CD4-positive, alpha-beta T cell treated with Interleukin-15 for 4 hours (primary cell): ENCODE results near the gene ZFAND3.

Experiments used
- DNase-seq: peaks from one replicate; pipeline ENCODE4 v3.0.0-alpha.2; 2020; ENCODE audit warnings: low spot score

ZFAND3 gene

GRCh38 chr6:37827603-37828265, 8.2 kb downstream of the ZFAND3 start:
- DNase-seq = no peak

GRCh38 chr6:37830225-37830624, 10.7 kb downstream of the ZFAND3 start:
- no peak for DNase-seq

DNA sequence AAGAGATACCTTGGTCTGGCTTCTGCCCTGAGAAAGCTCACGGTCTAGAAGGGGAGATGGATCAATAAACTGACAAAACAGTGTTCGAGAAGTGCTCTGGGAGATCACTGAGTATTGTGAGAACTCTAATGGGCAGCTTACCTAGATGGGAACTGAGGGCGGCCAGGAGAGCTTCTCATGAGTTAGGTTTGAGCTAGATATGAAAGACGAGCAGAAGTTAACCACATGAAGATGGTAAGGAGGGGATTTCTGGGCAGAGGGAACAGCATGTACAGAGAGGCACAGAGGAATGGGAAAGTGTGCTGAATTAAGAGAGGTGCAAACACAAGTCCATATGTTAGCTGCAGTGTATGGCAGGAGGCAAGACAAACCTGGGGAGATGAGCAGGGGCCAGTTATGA, 11.9 kb downstream of the ZFAND3 start:
- no peak for DNase-seq

DNA sequence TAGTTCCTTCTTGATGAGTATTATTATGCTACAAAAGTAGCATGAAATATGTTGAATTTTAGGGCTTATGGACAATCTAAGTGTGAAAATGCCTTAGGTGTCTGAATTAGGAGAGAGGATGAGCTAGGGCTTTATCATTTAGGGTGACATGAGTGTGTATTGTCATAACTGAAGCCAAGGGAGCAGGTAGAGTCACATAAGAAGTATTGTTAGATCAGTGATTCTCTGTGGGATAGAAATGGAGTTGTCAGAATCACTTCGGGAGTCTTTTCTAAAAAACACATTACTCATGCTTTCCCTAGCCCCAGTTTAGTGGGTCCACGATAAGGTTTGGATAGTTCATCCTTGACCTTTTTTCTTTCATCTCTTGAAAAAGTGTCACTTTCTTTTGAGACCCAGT, 16.4 kb downstream of the ZFAND3 start:
- DNase-seq = no peak

DNA sequence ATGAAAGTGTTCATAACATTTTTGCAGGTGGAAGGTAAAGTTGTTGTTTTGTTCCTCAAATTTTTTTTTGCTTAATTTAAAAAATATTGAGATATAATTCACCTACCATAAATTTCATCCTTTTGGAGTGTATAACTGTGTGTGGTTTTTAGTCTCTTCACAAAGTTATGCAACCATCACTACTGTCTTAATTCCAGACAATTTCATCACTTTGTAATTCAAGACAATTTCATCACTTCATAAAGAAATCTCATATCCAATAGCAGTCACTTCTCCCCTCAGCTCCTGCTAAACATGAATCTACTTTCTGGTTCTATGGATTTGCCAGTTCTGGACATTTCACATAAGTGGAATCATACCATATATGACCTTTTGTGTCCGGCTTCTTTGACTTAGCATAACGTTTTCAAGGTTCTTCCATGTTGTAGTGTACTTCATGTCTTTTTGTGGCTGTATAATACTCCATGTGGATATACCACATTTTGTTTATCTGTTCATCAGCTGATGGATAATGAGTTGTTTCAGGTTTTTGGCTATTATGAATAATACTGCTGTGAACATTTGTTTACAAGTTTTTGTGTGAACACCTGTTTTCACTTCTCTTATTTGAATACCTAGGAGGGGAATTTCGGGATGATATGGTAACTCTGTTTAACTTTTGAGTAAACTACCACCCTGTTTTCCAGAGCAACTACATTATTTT, 18.8 kb downstream of the ZFAND3 start:
- DNase-seq = no peak

- DNase-seq = no peak
These were observed 20.8 kb downstream of the ZFAND3 start for GRCh38 chr6:37840143-37840939.

DNA sequence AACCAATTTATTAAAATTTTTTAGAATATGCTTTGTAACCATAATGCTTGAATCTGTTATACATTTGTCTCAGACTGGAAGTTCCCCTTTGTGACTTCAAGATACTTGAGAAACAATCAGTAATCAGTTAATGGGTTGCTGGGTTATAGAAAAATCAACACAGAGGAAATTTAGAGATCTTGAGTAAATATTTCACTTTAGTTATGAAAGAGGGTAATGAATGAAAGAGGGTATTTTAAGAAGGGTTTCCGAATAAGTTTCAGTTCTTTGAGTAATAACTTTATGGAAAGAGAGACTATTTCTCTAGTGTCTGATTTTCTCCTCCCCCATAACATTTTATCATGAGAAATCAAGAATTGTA, 21.4 kb downstream of the ZFAND3 start:
- no peak for DNase-seq

DNA sequence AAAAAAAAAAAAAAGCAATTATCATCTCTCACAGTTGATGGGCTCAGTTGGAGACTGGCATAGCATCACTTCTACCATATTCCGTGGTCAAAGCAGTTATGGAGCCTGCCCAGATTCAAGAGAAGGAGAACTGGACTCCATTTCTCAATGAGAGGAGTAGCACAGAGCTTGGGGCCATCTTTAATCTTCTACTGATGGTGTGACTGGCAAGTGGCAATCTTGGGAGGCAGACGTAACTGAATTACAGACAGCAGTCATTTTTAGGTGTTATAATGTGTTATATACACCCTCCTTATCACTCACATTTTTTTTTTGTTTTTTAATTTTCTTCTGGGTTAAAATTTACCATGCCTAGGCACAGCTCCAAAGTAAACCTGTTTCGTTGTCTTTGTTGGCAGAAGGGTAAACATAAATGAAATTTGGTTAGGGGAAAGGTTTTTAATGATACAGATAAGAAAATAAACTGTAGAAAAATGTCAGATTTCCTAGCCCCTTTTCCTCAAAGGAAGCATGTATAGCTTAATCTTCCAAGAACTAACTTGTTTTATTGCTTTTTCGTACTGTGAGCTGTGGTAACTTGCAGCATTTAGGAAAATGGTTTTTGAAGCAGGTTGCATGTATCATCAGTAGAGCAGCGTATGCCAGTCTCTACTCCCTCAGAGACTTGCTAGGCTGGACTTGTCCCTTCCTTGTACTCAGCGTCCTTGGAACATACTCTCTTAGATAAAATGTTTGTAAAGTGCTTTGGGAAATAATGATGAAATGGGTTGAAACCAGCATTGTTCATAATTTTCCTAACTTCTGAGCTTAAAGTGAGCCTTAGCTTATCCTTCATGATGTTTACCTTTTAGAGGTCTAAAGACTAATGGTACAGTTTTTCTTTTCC, 25.7 kb downstream of the ZFAND3 start:
- no peak for DNase-seq

- DNase-seq = no peak
These were observed 26.4 kb downstream of the ZFAND3 start for GRCh38 chr6:37845930-37846329.

DNA sequence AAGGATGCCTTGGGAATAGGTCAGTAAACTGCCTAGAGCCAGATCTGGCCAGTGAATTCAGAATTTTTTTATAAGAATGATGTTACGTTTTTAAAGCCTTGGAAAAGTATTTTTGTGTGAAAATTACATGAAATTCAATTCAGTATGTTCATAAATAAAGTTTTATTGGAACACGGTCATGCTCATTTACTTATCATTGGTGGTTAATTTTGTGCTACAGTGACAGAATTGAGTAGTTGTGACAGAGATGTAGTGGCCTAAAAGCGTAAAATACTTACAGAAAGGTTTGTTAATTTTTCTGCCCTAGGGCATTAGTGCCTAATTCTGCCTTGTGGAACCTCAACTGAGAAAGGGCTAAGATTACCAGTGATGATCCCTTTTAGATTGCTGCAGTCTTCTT, 28.2 kb downstream of the ZFAND3 start:
- no peak for DNase-seq

GRCh38 chr6:37848371-37848770, 28.8 kb downstream of the ZFAND3 start:
- DNase-seq = no peak

GRCh38 chr6:37850260-37850659, 30.7 kb downstream of the ZFAND3 start:
- no peak for DNase-seq

GRCh38 chr6:37850728-37851285, 31.3 kb downstream of the ZFAND3 start:
- DNase-seq = no peak

DNA sequence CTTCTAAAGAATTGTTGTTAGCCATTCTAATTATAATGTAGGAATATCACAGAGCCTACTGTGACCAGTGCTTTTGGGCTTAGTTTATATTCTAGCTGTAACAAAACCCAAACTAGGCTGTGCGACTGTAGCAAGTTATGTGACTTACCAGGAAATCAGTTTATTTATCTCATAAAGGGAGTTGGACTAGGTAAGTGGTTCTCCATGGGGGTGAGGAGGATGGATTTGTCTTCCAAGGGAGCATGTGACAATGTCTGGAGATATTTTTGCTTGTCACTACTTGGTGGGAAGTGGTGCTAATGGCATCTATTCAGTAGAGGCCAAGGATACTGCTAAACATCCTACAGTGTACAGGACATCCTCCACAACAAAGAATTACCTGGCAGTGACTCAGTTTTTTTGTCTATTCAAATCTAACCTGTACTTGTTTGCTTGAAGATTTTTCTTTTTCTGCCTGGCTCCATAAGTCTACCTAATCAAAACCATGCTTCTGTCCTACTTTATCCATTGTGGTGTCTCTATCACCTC, 32.5 kb downstream of the ZFAND3 start:
- DNase-seq = no peak

GRCh38 chr6:37856285-37856684, 36.8 kb downstream of the ZFAND3 start:
- no peak for DNase-seq

DNA sequence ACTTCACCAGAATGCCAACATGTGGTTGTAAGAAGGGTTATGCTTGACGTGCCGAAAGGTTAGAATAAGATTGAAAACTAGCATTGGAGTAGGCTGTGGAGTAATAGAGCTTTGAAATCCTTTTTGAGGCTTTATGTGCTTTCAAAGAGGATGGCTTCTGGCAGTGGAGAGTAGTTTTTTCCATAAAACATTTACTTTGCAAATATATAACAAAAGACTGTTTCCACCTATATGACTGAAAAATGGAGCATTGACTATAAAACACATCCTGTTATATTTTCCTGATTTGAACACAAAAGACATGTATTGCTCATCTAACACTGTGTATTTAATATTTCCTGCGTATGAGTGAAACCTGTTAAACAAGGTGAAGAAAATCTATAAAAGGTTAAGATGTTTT, 38.8 kb downstream of the ZFAND3 start:
- no peak for DNase-seq

DNA sequence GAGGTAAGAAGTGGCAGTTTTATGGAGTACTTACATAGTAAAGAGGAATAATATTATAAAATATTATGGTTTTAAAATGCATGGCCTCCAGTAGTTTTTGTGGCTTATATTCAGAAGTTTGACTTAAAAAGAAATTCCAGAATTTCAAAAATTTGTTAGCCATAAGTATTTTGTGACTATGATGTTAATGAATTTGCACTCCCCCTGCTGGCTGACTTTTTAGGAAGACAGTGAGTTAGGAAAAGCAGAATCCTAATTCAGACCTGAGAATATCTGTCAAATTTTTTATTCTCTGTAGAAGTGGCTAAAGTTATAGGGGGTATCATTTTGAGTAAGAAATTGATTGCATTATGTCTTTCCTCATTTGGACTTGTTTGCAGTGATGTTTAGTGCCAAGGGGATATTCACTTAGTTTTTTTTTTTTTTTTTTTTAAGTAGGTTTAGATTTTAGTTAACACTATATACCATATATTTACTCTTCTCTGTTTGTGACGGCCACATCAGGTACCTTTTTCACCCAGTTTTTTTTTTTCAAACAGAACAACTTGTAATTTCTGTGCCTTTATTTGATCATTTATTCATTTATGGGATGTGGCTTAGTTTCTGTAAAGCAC, 40.8 kb downstream of the ZFAND3 start:
- DNase-seq = peak; percentile 33

DNA sequence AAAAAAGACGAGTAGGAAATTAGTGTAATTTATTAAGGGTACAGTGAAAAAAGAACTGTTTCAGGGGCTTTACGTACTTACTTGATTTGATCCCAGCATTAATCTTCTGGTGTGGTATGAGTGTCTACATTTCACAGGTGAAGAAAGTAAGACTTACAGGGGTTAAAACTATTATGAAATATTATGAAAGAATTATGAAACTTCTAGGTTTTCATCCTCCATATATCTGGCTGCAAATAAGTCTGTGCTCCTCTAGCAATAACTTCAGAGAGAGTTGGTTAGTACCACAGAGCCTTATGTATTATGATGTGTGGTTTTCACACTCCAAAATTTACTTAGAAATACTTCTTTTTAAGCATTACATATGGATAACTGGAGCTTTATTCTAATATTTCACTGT, 41.9 kb downstream of the ZFAND3 start:
- DNase-seq = no peak

GRCh38 chr6:37862430-37862829, 42.9 kb downstream of the ZFAND3 start:
- no peak for DNase-seq

GRCh38 chr6:37862992-37863391, 43.5 kb downstream of the ZFAND3 start:
- no peak for DNase-seq

DNA sequence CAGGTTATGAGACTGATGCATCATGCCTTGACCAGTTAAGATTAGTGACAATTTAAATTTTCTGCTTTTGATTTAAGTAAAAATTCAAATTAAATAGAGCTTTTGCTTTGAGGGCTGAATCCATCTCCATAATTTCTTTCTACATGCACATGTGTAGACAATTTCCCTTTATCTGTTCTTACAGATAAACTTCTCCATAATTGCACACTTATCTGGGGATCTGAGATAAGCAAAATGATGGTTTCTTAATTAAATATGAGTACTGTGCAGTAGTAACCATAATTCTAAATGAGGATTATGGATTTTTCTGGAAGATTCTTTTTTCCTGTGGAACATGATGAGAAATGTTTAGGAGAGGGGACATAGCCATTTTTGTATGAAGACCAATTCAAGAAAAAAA, 44.7 kb downstream of the ZFAND3 start:
- DNase-seq = no peak
